ENCODE measurements around the gene POLQ.

POLQ gene

DNA sequence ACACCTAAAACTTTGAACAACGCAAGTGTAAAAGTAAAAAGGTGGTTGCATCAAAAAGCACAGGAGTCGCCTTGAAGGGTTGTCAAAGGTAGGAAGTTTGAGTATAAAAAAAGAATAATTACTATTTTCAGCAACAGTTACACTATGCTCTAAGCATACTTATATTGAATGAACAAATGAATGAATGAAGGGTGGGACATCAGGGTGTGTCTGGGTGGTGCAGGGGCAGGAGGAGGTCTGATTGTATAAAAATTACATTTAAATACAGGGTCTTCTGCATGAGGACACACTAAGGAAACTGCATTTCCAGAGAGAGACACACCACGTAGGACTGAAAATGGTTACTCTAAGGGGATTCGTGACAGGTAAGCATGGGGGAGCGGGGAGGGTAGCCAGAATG is 21.9 kb upstream of the POLQ start, which contains the start of gene ARGFX:
TSS of gene ARGFX (plus strand) at position 301 of the 400 bp plus-strand sequence. CDS start 2,765 bp downstream, outside the sequence.
- no peak within 1 kb of the TSS for H3K4me3 ChIP-seq (ENCODE audit: low read length)
- TF ChIP-seq, protein P1, sequence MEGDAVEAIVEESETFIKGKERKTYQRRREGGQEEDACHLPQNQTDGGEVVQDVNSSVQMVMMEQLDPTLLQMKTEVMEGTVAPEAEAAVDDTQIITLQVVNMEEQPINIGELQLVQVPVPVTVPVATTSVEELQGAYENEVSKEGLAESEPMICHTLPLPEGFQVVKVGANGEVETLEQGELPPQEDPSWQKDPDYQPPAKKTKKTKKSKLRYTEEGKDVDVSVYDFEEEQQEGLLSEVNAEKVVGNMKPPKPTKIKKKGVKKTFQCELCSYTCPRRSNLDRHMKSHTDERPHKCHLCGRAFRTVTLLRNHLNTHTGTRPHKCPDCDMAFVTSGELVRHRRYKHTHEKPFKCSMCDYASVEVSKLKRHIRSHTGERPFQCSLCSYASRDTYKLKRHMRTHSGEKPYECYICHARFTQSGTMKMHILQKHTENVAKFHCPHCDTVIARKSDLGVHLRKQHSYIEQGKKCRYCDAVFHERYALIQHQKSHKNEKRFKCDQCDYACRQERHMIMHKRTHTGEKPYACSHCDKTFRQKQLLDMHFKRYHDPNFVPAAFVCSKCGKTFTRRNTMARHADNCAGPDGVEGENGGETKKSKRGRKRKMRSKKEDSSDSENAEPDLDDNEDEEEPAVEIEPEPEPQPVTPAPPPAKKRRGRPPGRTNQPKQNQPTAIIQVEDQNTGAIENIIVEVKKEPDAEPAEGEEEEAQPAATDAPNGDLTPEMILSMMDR (conservative IDR thresholded peaks at IDR 0.05; ENCODE audit: low read length) = no peak
- no peak for DNase-seq (ENCODE audit: low read depth)

DNA sequence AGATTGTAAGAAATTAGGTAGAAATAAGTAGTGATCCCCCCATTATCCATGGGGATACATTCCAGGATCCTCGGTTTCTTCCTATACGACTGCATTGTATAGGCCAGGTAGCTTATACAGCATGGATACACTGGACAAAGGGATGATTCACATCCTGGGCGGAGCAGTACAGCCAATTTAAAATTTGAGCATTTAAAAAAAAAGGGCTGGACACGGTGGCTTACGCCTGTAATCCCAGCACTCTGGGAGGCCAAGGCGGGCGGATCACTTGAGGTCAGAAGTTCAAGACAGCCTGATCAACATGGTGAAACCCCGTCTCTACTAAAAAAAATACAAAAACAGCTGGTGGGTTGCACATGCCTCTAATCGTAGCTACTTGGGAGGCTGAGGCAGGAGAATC is 21.0 kb upstream of the POLQ start:
- no peak overlapping the region for H3K4me3 ChIP-seq (ENCODE audit: low read length)
- DNase-seq (ENCODE audit: low read depth) = no peak
- TF ChIP-seq, protein P1 (conservative IDR thresholded peaks at IDR 0.05; ENCODE audit: low read length) = no peak

DNA sequence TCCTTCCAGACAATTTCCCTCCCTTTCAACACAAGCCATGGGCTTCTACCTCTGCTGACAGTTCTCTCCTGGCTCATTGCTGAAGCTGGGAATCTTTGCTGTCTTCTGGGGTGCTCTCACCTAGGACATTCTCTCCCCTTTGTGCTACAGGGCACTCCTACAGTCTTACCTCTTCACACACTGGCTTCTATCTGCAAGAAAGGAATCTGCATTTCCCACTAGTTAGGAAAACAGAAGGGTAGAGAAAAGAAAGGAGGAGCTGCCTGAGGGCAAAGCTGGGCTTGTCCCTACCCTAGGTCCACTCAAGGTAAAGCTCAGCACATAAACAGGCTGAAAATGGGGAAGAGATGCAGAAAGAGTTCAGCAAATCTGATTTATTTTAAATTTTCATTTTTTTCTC is 16.4 kb upstream of the POLQ start:
- no peak for DNase-seq (ENCODE audit: low read depth)
- TF ChIP-seq, protein P1 (conservative IDR thresholded peaks at IDR 0.05; ENCODE audit: low read length) = no peak
- no peak overlapping the region for H3K4me3 ChIP-seq (ENCODE audit: low read length)

DNA sequence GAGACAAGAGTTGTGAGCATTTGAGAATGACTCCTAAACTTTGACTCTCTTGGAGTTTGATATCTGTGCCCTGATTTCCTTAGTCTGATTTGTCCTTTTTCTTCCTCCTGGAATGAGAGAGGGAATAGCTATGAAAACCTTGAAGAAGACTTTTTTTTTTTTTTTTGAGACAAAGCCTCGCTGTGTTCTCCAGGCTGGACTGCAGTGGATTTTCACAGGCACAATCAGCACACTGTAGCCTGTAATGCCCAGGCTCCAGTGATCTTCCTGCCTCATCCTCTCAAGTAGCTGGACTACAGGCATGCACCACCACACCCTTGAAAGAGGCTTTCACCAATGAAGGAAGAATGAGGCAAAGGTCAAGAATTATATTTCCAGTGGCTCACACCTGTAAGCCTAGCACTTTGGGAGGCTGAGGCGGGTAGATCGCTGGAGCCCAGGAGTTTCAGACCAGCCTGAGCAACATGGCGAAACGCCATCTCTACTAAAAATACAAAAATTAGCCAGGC is 11.7 kb upstream of the POLQ start:
- H3K4me3 ChIP-seq (ENCODE audit: low read length) = no peak overlapping the region
- TF ChIP-seq, protein P1 (conservative IDR thresholded peaks at IDR 0.05; ENCODE audit: low read length) = no peak
- no peak for DNase-seq (ENCODE audit: low read depth)

DNA sequence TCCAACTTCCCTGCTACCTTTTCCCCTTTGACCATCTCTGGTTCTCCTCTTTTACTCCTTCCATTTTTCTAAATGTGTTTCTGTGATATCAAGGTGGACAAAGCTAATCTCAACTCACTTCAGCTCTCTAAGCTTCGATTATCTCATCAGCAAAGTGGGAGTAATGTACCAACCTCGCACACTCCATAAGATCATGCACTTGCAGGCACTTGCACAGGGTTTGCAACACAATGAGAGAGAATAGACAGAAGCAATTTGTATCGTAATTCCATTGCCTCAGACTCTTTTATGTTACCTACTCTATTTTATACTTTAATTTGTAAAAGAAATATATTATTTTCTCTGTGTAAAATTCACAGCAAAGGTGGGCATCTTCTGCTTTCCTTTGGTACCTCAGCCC is 7.0 kb upstream of the POLQ start:
- no peak for DNase-seq (ENCODE audit: low read depth)
- TF ChIP-seq, protein P1 (conservative IDR thresholded peaks at IDR 0.05; ENCODE audit: low read length) = no peak
- no peak overlapping the region for H3K4me3 ChIP-seq (ENCODE audit: low read length)

DNA sequence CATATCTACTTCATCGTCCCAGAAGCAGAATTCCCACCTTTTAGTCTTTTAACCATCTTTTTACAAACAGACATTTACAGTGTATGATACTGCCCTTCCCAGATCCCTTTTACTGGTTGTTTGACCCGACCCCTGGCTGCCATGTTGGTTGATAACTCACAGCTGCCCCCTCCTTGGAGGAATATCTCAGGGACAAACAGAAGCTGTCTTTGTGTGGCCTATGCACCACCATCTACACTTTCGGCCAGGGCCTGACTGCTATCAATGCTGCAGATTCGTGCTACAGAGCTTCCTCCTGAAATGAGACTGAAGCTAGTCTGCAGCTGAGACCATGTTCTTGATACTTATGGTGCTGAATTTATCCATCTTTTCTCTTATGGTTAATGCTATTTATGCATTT is 6.6 kb upstream of the POLQ start:
- H3K4me3 ChIP-seq (ENCODE audit: low read length) = no peak overlapping the region
- TF ChIP-seq, protein P1 (conservative IDR thresholded peaks at IDR 0.05; ENCODE audit: low read length) = no peak
- DNase-seq (ENCODE audit: low read depth) = no peak

DNA sequence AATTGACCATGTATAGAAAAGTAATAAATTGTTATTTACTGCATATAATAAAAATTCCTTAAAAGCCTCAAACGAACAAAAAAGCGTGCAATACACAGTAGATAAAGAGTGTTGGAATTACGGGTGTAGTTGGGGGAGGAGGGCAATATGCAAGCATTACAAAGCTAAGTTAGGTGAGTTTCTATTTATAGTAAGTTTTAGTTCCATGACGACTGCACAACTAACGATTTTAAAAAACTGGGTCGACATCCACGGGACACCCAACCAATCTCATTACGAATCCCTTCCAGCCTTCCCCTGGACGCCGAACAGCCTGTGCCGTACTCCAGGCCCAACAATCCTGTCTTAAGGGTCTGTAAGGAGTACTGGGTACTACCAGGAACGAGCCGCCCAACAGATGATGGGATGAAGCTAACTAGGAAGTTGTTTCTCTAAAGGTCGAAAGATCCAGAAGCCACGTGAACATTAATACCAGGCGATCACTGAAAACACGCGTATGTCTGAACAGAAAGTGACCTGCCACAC is 677 bp downstream of the POLQ start:
- peak overlapping the region; percentile 89 for H3K4me3 ChIP-seq (ENCODE audit: low read length)
- TF ChIP-seq, protein P1 (conservative IDR thresholded peaks at IDR 0.05; ENCODE audit: low read length) = no peak
- DNase-seq (ENCODE audit: low read depth) = no peak

All from AG10803 (cell line).